ENCODE measurements around the gene TGFBR2.

The TGFBR2 gene

GRCh38 chr3:30692498-30693130, 86.2 kb downstream of the TGFBR2 start:
- no peak overlapping the region for H3K18ac ChIP-seq (ENCODE audit: low read length)
- no peak overlapping the region for H3K14ac ChIP-seq (ENCODE audit: low read length)
- H3K79me1 ChIP-seq (ENCODE audit: low read length): peaks cover 6% of the 10 kb centered on the region
- no peak overlapping the region for H3K27ac ChIP-seq (ENCODE audit: low read depth, low read length)
- H3K9ac ChIP-seq (ENCODE audit: low read length): no peak overlapping the region
- H2BK5ac ChIP-seq (ENCODE audit: low read depth, low read length, poor library complexity): no peak overlapping the region
- no peak overlapping the region for H2AFZ ChIP-seq (ENCODE audit: insufficient read depth, low read length, poor library complexity)
- peaks cover 2% of the 10 kb centered on the region for H3K79me2 ChIP-seq (ENCODE audit: control insufficient read depth, insufficient read depth, low read length, poor library complexity)
- H4K12ac ChIP-seq (ENCODE audit: low read depth, low read length): no peak overlapping the region
- H4K91ac ChIP-seq (ENCODE audit: low read depth, low read length): no peak overlapping the region
- H3K27me3 ChIP-seq (ENCODE audit: insufficient read depth, low read length): no peaks in the 10 kb centered on the region
- no peak overlapping the region for H2BK120ac ChIP-seq (ENCODE audit: insufficient read depth, low read length, poor library complexity)
- H3K9me3 ChIP-seq (ENCODE audit: insufficient read depth, low read depth, low read length): no peaks in the 10 kb centered on the region
- peaks cover 5 to 8% of the 10 kb centered on the region in 2 experiments for H3K4me1 ChIP-seq (ENCODE audit: control insufficient read depth in 1 of 2, insufficient read depth in 2 of 2, low read length in 2 of 2)
- H3K23ac ChIP-seq (ENCODE audit: low read length): no peak overlapping the region
- no peak overlapping the region for H2BK12ac ChIP-seq (ENCODE audit: low read length)
- H3K4ac ChIP-seq (ENCODE audit: low read depth, low read length): no peak overlapping the region
- H3K4me3 ChIP-seq (ENCODE audit: low read depth, low read length): no peak overlapping the region
- peaks cover 15 to 36% of the 10 kb centered on the region in 2 experiments for H3K36me3 ChIP-seq (ENCODE audit: control insufficient read depth in 1 of 2, insufficient read depth in 2 of 2, low read length in 2 of 2)
- no peak overlapping the region for H3K4me2 ChIP-seq (ENCODE audit: low read length)
- no peak overlapping the region for H4K8ac ChIP-seq (ENCODE audit: low read depth, low read length)
- no peak for DNase-seq
- H2AK5ac ChIP-seq (ENCODE audit: low read length): no peak overlapping the region
- no CpG with 5 or more reads among the region's 3 CpGs for WGBS (ENCODE audit: extremely low coverage, insufficient coverage, insufficient read length)

- Histone ChIP-seq H4K91ac (ENCODE audit: low read depth, low read length) (no peak overlapping the region), H4K8ac (ENCODE audit: low read depth, low read length) (no peak overlapping the region), H3K27ac (ENCODE audit: low read depth, low read length) (no peak overlapping the region), H3K4me3 (ENCODE audit: low read depth, low read length) (no peak overlapping the region), H3K4me2 (ENCODE audit: low read length) (no peak overlapping the region), H2BK12ac (ENCODE audit: low read length) (no peak overlapping the region), H3K9me3 (ENCODE audit: insufficient read depth, low read depth, low read length) (no peaks in the 10 kb centered on the region), H2AFZ (ENCODE audit: insufficient read depth, low read length, poor library complexity) (no peak overlapping the region), H2AK5ac (ENCODE audit: low read length) (no peak overlapping the region), H3K9ac (ENCODE audit: low read length) (no peak overlapping the region), H2BK120ac (ENCODE audit: insufficient read depth, low read length, poor library complexity) (no peak overlapping the region), H3K79me2 (ENCODE audit: control insufficient read depth, insufficient read depth, low read length, poor library complexity) (no peaks in the 10 kb centered on the region), H3K79me1 (ENCODE audit: low read length) (peaks cover 6% of the 10 kb centered on the region), H3K36me3 (ENCODE audit: control insufficient read depth in 1 of 2, insufficient read depth in 2 of 2, low read length in 2 of 2) (peaks cover 13 to 33% of the 10 kb centered on the region in 2 experiments), H3K14ac (ENCODE audit: low read length) (no peak overlapping the region), H2BK5ac (ENCODE audit: low read depth, low read length, poor library complexity) (no peak overlapping the region), H3K23ac (ENCODE audit: low read length) (no peak overlapping the region), H3K18ac (ENCODE audit: low read length) (no peak overlapping the region), H4K12ac (ENCODE audit: low read depth, low read length) (no peak overlapping the region), H3K4me1 (ENCODE audit: control insufficient read depth in 1 of 2, insufficient read depth in 2 of 2, low read length in 2 of 2) (peaks cover 2 to 4% of the 10 kb centered on the region in 2 experiments), H3K4ac (ENCODE audit: low read depth, low read length) (no peak overlapping the region), H3K27me3 (ENCODE audit: insufficient read depth, low read length) (no peaks in the 10 kb centered on the region)
- no CpG with 5 or more reads among the region's 2 CpGs for WGBS (ENCODE audit: extremely low coverage, insufficient coverage, insufficient read length)
- DNase-seq: peak; percentile 48 to 81
Measured at GRCh38 chr3:30693470-30694120, 87.2 kb downstream of the TGFBR2 start.

- no peak overlapping the region for H3K14ac ChIP-seq (ENCODE audit: low read length)
- no peak overlapping the region for H4K8ac ChIP-seq (ENCODE audit: low read depth, low read length)
- no peak overlapping the region for H3K27ac ChIP-seq (ENCODE audit: low read depth, low read length)
- H3K23ac ChIP-seq (ENCODE audit: low read length): no peak overlapping the region
- no peaks in the 10 kb centered on the region for H3K9me3 ChIP-seq (ENCODE audit: insufficient read depth, low read depth, low read length)
- no peak overlapping the region for H4K91ac ChIP-seq (ENCODE audit: low read depth, low read length)
- no peak overlapping the region for H3K4me2 ChIP-seq (ENCODE audit: low read length)
- peaks cover 6% of the 10 kb centered on the region for H3K79me1 ChIP-seq (ENCODE audit: low read length)
- H3K36me3 ChIP-seq (ENCODE audit: control insufficient read depth in 1 of 2, insufficient read depth in 2 of 2, low read length in 2 of 2): peaks cover 12 to 33% of the 10 kb centered on the region in 2 experiments
- H2AFZ ChIP-seq (ENCODE audit: insufficient read depth, low read length, poor library complexity): no peak overlapping the region
- no peak overlapping the region for H3K9ac ChIP-seq (ENCODE audit: low read length)
- H2BK5ac ChIP-seq (ENCODE audit: low read depth, low read length, poor library complexity): no peak overlapping the region
- no peaks in the 10 kb centered on the region for H3K27me3 ChIP-seq (ENCODE audit: insufficient read depth, low read length)
- DNase-seq: no peak
- no CpG with 5 or more reads among the region's 3 CpGs for WGBS (ENCODE audit: extremely low coverage, insufficient coverage, insufficient read length)
- no peak overlapping the region for H3K18ac ChIP-seq (ENCODE audit: low read length)
- H2AK5ac ChIP-seq (ENCODE audit: low read length): no peak overlapping the region
- H3K79me2 ChIP-seq (ENCODE audit: control insufficient read depth, insufficient read depth, low read length, poor library complexity): no peaks in the 10 kb centered on the region
- H4K12ac ChIP-seq (ENCODE audit: low read depth, low read length): no peak overlapping the region
- no peak overlapping the region for H3K4me3 ChIP-seq (ENCODE audit: low read depth, low read length)
- H3K4ac ChIP-seq (ENCODE audit: low read depth, low read length): no peak overlapping the region
- H3K4me1 ChIP-seq (ENCODE audit: control insufficient read depth in 1 of 2, insufficient read depth in 2 of 2, low read length in 2 of 2): no peaks in the 10 kb centered on the region
- no peak overlapping the region for H2BK12ac ChIP-seq (ENCODE audit: low read length)
- no peak overlapping the region for H2BK120ac ChIP-seq (ENCODE audit: insufficient read depth, low read length, poor library complexity)
Measured at GRCh38 chr3:30694148-30694547, 87.7 kb downstream of the TGFBR2 start.

- peaks cover 6% of the 10 kb centered on the region for H3K79me1 ChIP-seq (ENCODE audit: low read length)
- H3K79me2 ChIP-seq (ENCODE audit: control insufficient read depth, insufficient read depth, low read length, poor library complexity): no peaks in the 10 kb centered on the region
- H3K4me2 ChIP-seq (ENCODE audit: low read length): no peak overlapping the region
- DNase-seq: no peak
- no peak overlapping the region for H3K18ac ChIP-seq (ENCODE audit: low read length)
- H3K4me1 ChIP-seq (ENCODE audit: control insufficient read depth in 1 of 2, insufficient read depth in 2 of 2, low read length in 2 of 2): no peaks in the 10 kb centered on the region
- H3K9ac ChIP-seq (ENCODE audit: low read length): no peak overlapping the region
- no peak overlapping the region for H2BK5ac ChIP-seq (ENCODE audit: low read depth, low read length, poor library complexity)
- H3K9me3 ChIP-seq (ENCODE audit: insufficient read depth, low read depth, low read length): no peaks in the 10 kb centered on the region
- no peak overlapping the region for H4K12ac ChIP-seq (ENCODE audit: low read depth, low read length)
- H3K4ac ChIP-seq (ENCODE audit: low read depth, low read length): no peak overlapping the region
- H2AK5ac ChIP-seq (ENCODE audit: low read length): no peak overlapping the region
- H3K23ac ChIP-seq (ENCODE audit: low read length): no peak overlapping the region
- H4K91ac ChIP-seq (ENCODE audit: low read depth, low read length): no peak overlapping the region
- H3K14ac ChIP-seq (ENCODE audit: low read length): no peak overlapping the region
- H2AFZ ChIP-seq (ENCODE audit: insufficient read depth, low read length, poor library complexity): no peak overlapping the region
- no peak overlapping the region for H2BK12ac ChIP-seq (ENCODE audit: low read length)
- no peaks in the 10 kb centered on the region for H3K27me3 ChIP-seq (ENCODE audit: insufficient read depth, low read length)
- peaks cover 10 to 30% of the 10 kb centered on the region in 2 experiments for H3K36me3 ChIP-seq (ENCODE audit: control insufficient read depth in 1 of 2, insufficient read depth in 2 of 2, low read length in 2 of 2)
- H3K4me3 ChIP-seq (ENCODE audit: low read depth, low read length): no peak overlapping the region
- no peak overlapping the region for H4K8ac ChIP-seq (ENCODE audit: low read depth, low read length)
- no CpG with 5 or more reads among the region's 3 CpGs for WGBS (ENCODE audit: extremely low coverage, insufficient coverage, insufficient read length)
- H3K27ac ChIP-seq (ENCODE audit: low read depth, low read length): no peak overlapping the region
- no peak overlapping the region for H2BK120ac ChIP-seq (ENCODE audit: insufficient read depth, low read length, poor library complexity)
Measured at GRCh38 chr3:30694668-30695067, 88.3 kb downstream of the TGFBR2 start.
